ENCODE results near the gene OR10G3. TPM values are rescaled to one million over a fixed set of nuclear protein-coding genes. Genes with fewer than 3 reads are reported as not detected.

Gene OR10G3
- total RNA-seq, 1 donor from 2014 or later: not detected

- intact Hi-C loops (cut with micrococcal nuclease): no loop called here
- no peaks in the 10 kb centered on the region for H3K9me3 Mint-ChIP-seq
- H3K4me3 Mint-ChIP-seq: no peak overlapping the region
- no peak overlapping the region for H3K27ac Mint-ChIP-seq
- no peak for DNase-seq (ENCODE audit: low spot score)
- peaks cover 5% of the 10 kb centered on the region for H3K4me1 Mint-ChIP-seq (ENCODE audit: low read depth)
- peaks cover 5% of the 10 kb centered on the region for H3K27me3 Mint-ChIP-seq (ENCODE audit: insufficient read depth)
- no peaks in the 10 kb centered on the region for H3K36me3 Mint-ChIP-seq (ENCODE audit: low read depth)
Observed at GRCh38 chr14:21528381-21529348, 51.2 kb downstream of the OR10G3 start.

GRCh38 chr14:21527318-21527679, 52.6 kb downstream of the OR10G3 start:
- Mint-ChIP-seq H3K27ac (no peak overlapping the region), H3K9me3 (no peaks in the 10 kb centered on the region), H3K4me1 (ENCODE audit: low read depth) (peaks cover 5% of the 10 kb centered on the region), H3K36me3 (ENCODE audit: low read depth) (no peaks in the 10 kb centered on the region), H3K4me3 (peak overlapping the region; percentile 77), H3K27me3 (ENCODE audit: insufficient read depth) (peaks cover 3% of the 10 kb centered on the region)
- no peak for DNase-seq (ENCODE audit: low spot score)
- intact Hi-C loops (cut with micrococcal nuclease): no loop called here

- H3K9me3 Mint-ChIP-seq: no peaks in the 10 kb centered on the region
- H3K4me3 Mint-ChIP-seq: peak overlapping the region; percentile 81
- H3K4me1 Mint-ChIP-seq (ENCODE audit: low read depth): peaks cover 5% of the 10 kb centered on the region
- H3K27ac Mint-ChIP-seq: peak overlapping the region; percentile 67
- no peaks in the 10 kb centered on the region for H3K36me3 Mint-ChIP-seq (ENCODE audit: low read depth)
- intact Hi-C loops (cut with micrococcal nuclease): loop anchor here (1.0 kb wide), 3 partner anchors 15 to 89 kb away; partner anchors contain the start of genes METTL3 and TOX4
- H3K27me3 Mint-ChIP-seq (ENCODE audit: insufficient read depth): peaks cover 7% of the 10 kb centered on the region
- no peak for DNase-seq (ENCODE audit: low spot score)
Observed at GRCh38 chr14:21526672-21527317, 53.1 kb downstream of the OR10G3 start.

- Mint-ChIP-seq H3K9me3 (no peaks in the 10 kb centered on the region), H3K27me3 (ENCODE audit: insufficient read depth) (peaks cover 7% of the 10 kb centered on the region), H3K4me3 (peak within 1 kb of the TSS; percentile 81), H3K36me3 (ENCODE audit: low read depth) (no peaks in the 10 kb centered on the region), H3K4me1 (ENCODE audit: low read depth) (peaks cover 5% of the 10 kb centered on the region), H3K27ac (peak within 1 kb of the TSS; percentile 68)
- intact Hi-C loops (cut with micrococcal nuclease): loop anchor here (1.0 kb wide), 3 partner anchors 15 to 89 kb away; partner anchors contain the start of genes METTL3 and TOX4
- DNase-seq (ENCODE audit: low spot score): peak; percentile 35
Observed at GRCh38 chr14:21525962-21526671, 53.8 kb downstream of the OR10G3 start, which contains the start of gene SALL2. SALL2 (minus strand) TSS chr14:21526346; CDS start chr14:21526127, 219 bp downstream.

GRCh38 chr14:21525571-21525961, 54.3 kb downstream of the OR10G3 start:
- Mint-ChIP-seq H3K36me3 (ENCODE audit: low read depth) (no peaks in the 10 kb centered on the region), H3K9me3 (no peaks in the 10 kb centered on the region), H3K4me1 (ENCODE audit: low read depth) (peaks cover 5% of the 10 kb centered on the region), H3K27me3 (ENCODE audit: insufficient read depth) (peaks cover 7% of the 10 kb centered on the region), H3K27ac (peak overlapping the region; percentile 68), H3K4me3 (peak overlapping the region; percentile 80)
- no peak for DNase-seq (ENCODE audit: low spot score)
- intact Hi-C loops (cut with micrococcal nuclease): no loop called here

GRCh38 chr14:21524575-21525490, 55.0 kb downstream of the OR10G3 start:
- Mint-ChIP-seq H3K27ac (peak overlapping the region; percentile 68), H3K4me3 (peak overlapping the region; percentile 80), H3K27me3 (ENCODE audit: insufficient read depth) (peaks cover 7% of the 10 kb centered on the region), H3K36me3 (ENCODE audit: low read depth) (no peaks in the 10 kb centered on the region), H3K4me1 (ENCODE audit: low read depth) (peaks cover 5% of the 10 kb centered on the region), H3K9me3 (no peaks in the 10 kb centered on the region)
- no peak for DNase-seq (ENCODE audit: low spot score)
- intact Hi-C loops (cut with micrococcal nuclease): no loop called here

- Mint-ChIP-seq H3K36me3 (ENCODE audit: low read depth) (no peaks in the 10 kb centered on the region), H3K9me3 (no peaks in the 10 kb centered on the region), H3K27ac (no peak overlapping the region), H3K27me3 (ENCODE audit: insufficient read depth) (peaks cover 16% of the 10 kb centered on the region), H3K4me3 (no peak overlapping the region), H3K4me1 (ENCODE audit: low read depth) (peaks cover 5% of the 10 kb centered on the region)
- DNase-seq (ENCODE audit: low spot score): no peak
- intact Hi-C loops (cut with micrococcal nuclease): no loop called here
Observed at GRCh38 chr14:21523203-21523602, 56.7 kb downstream of the OR10G3 start.

- Mint-ChIP-seq H3K27ac (no peak overlapping the region), H3K36me3 (ENCODE audit: low read depth) (no peaks in the 10 kb centered on the region), H3K4me1 (ENCODE audit: low read depth) (no peaks in the 10 kb centered on the region), H3K4me3 (no peak overlapping the region), H3K9me3 (no peaks in the 10 kb centered on the region), H3K27me3 (ENCODE audit: insufficient read depth) (peaks cover 20% of the 10 kb centered on the region)
- DNase-seq (ENCODE audit: low spot score): no peak
- intact Hi-C loops (cut with micrococcal nuclease): no loop called here
Observed at GRCh38 chr14:21521501-21521900, 58.4 kb downstream of the OR10G3 start.

GRCh38 chr14:21520767-21521166, 59.1 kb downstream of the OR10G3 start:
- Mint-ChIP-seq H3K27ac (no peak overlapping the region), H3K9me3 (no peaks in the 10 kb centered on the region), H3K4me3 (no peak overlapping the region), H3K27me3 (ENCODE audit: insufficient read depth) (peaks cover 24% of the 10 kb centered on the region), H3K4me1 (ENCODE audit: low read depth) (no peaks in the 10 kb centered on the region), H3K36me3 (ENCODE audit: low read depth) (no peaks in the 10 kb centered on the region)
- intact Hi-C loops (cut with micrococcal nuclease): no loop called here
- no peak for DNase-seq (ENCODE audit: low spot score)

GRCh38 chr14:21518725-21519124, 61.2 kb downstream of the OR10G3 start:
- H3K27me3 Mint-ChIP-seq (ENCODE audit: insufficient read depth): peaks cover 33% of the 10 kb centered on the region
- no peaks in the 10 kb centered on the region for H3K36me3 Mint-ChIP-seq (ENCODE audit: low read depth)
- no peak overlapping the region for H3K4me3 Mint-ChIP-seq
- H3K27ac Mint-ChIP-seq: no peak overlapping the region
- no peaks in the 10 kb centered on the region for H3K4me1 Mint-ChIP-seq (ENCODE audit: low read depth)
- intact Hi-C loops (cut with micrococcal nuclease): no loop called here
- no peaks in the 10 kb centered on the region for H3K9me3 Mint-ChIP-seq
- no peak for DNase-seq (ENCODE audit: low spot score)
